HepG2 (cell line): ENCODE measurements around the gene TST. TPM values are rescaled to one million over a fixed set of nuclear protein-coding genes. Genes with fewer than 3 reads are reported as not detected.
A peak's percentile ranks its signal among the peaks of the same experiment; 100 is the strongest.

Experiments used
- ATF7 ChIP-seq, 2 experiments: fragments of 450-650 bp in 1 of 2; sonication (generic) in 1 of 2; formaldehyde crosslinking in 1 of 2; IDR thresholded peaks; 2 replicates each; pipeline versions ENCODE4 v1.4.0 to v1.6.1; 2016 to 2020; ENCODE audit warnings: antibody characterized with exemption in 1 of 2, mild to moderate bottlenecking in 1 of 2, missing genetic modification reagents in 1 of 2
- ATF7-NPFF ChIP-seq: sonication (generic); formaldehyde crosslinking; IDR thresholded peaks from 2 replicates; pipeline ENCODE4 v1.8.1; 2023; ENCODE audit warnings: mild to moderate bottlenecking, low read depth, missing genetic modification reagents, moderate library complexity
- FOXK1 ChIP-seq: sonication (generic); formaldehyde crosslinking; IDR thresholded peaks from 2 replicates; pipeline ENCODE4 v1.4.0; 2020; ENCODE audit warnings: low read depth, missing genetic modification reagents, borderline replicate concordance
- FOXM1 ChIP-seq: sonication (generic); formaldehyde crosslinking; IDR thresholded peaks from 2 replicates; pipeline ENCODE4 v1.5.0; 2020; ENCODE audit warnings: missing genetic modification reagents
- FOXO1 ChIP-seq: sonication (generic); formaldehyde crosslinking; IDR thresholded peaks from 2 replicates; pipeline ENCODE4 v1.4.0; 2020; ENCODE audit warnings: missing genetic modification reagents
- GATA4 ChIP-seq: sonication (generic); IDR thresholded peaks from 2 replicates; pipeline ENCODE4 v1.6.1; 2016; ENCODE audit warnings: antibody characterized with exemption, low read depth, borderline replicate concordance
- HOXA9 ChIP-seq: sonication (generic); formaldehyde crosslinking; IDR thresholded peaks from 2 replicates; pipeline ENCODE4 v1.8.1; 2022; ENCODE audit warnings: missing genetic modification reagents, mild to moderate bottlenecking, moderate library complexity, borderline replicate concordance
- KLF11 ChIP-seq: IDR thresholded peaks from 2 replicates; pipeline ENCODE4 v1.6.1; 2016; ENCODE audit warnings: missing compliant biosample characterization
- MBD4 ChIP-seq: IDR thresholded peaks from 2 replicates; pipeline ENCODE4 v1.6.1; 2012; ENCODE audit warnings: low read length, inconsistent platforms, borderline replicate concordance
- PAF1 ChIP-seq: IDR thresholded peaks from 2 replicates; pipeline ENCODE4 v1.6.1; 2016; ENCODE audit warnings: missing genetic modification reagents, missing compliant biosample characterization
- PAWR ChIP-seq: sonication (generic); formaldehyde crosslinking; IDR thresholded peaks from 2 replicates; pipeline ENCODE4 v1.4.0; 2020; ENCODE audit warnings: missing genetic modification reagents, mild to moderate bottlenecking, borderline replicate concordance
- SOX5 ChIP-seq: IDR thresholded peaks from 2 replicates; pipeline ENCODE4 v1.6.1; 2016; ENCODE audit warnings: borderline replicate concordance
- ZNF335 ChIP-seq: sonication (generic); formaldehyde crosslinking; IDR thresholded peaks from 2 replicates; pipeline ENCODE4 v1.4.0; 2020; ENCODE audit warnings: missing genetic modification reagents
- ZNF34 ChIP-seq: sonication (generic); formaldehyde crosslinking; IDR thresholded peaks from 2 replicates; pipeline ENCODE4 v1.4.0; 2020; ENCODE audit warnings: mild to moderate bottlenecking, missing genetic modification reagents, borderline replicate concordance
- ZNF367 ChIP-seq: sonication (generic); formaldehyde crosslinking; IDR thresholded peaks from 2 replicates; pipeline ENCODE4 v1.4.0; 2020; ENCODE audit warnings: missing genetic modification reagents, borderline replicate concordance
- ZNF382 ChIP-seq: sonication (generic); formaldehyde crosslinking; IDR thresholded peaks from 2 replicates; pipeline ENCODE4 v1.5.0; 2020; ENCODE audit warnings: missing genetic modification reagents, mild to moderate bottlenecking, borderline replicate concordance
- polyA plus RNA-seq, 8 experiments: library from polyadenylated mRNA; depleted of rRNA in 3 of 8; stranded (reverse) in 7 of 8; unstranded in 1 of 8; fragments of >200 nt; fragmentation: Illumina TruSeq in 4 of 8; extraction: Trizol in 4 of 8; gene quantifications; 2 replicates each; pipeline versions ENCODE4 v1.2.1 to v1.2.3, GENCODE V29; 2011 to 2016; ENCODE audit warnings: low read depth in 4 of 8, missing spikeins in 1 of 8, mixed read lengths in 1 of 8; ENCODE audit not compliant: insufficient read depth in 1 of 8
- total RNA-seq, 5 experiments: library from RNA; depleted of rRNA; stranded (reverse); fragments of >200 nt; fragmentation: Illumina TruSeq; extraction: Trizol; gene quantifications; 2 replicates each; pipeline ENCODE4 v1.2.3, GENCODE V29; 2016; ENCODE audit warnings: low read depth in 1 of 5
- TF ChIP-seq, protein P1 (sequence below): sonication (generic); formaldehyde crosslinking; IDR thresholded peaks from 2 replicates; pipeline ENCODE4 v1.4.0; 2020; ENCODE audit warnings: mild to moderate bottlenecking, missing genetic modification reagents
- TF ChIP-seq, protein P2 (sequence below): sonication (generic); formaldehyde crosslinking; conservative IDR thresholded peaks from 2 replicates; pipeline ENCODE4 v1.4.0; 2020; ENCODE audit warnings: mild to moderate bottlenecking, missing genetic modification reagents, moderate library complexity
- TF ChIP-seq, protein P3 (sequence below): sonication (generic); formaldehyde crosslinking; IDR thresholded peaks from 2 replicates; pipeline ENCODE4 v1.4.0; 2020; ENCODE audit warnings: missing genetic modification reagents
- TF ChIP-seq, protein P4 (sequence below): sonication (generic); formaldehyde crosslinking; IDR thresholded peaks from 2 replicates; pipeline ENCODE4 v1.8.0; 2023; ENCODE audit warnings: mild to moderate bottlenecking, missing genetic modification reagents
- TF ChIP-seq, protein P5 (sequence below): sonication (generic); formaldehyde crosslinking; conservative IDR thresholded peaks from 2 replicates; pipeline ENCODE4 v1.4.0; 2020; ENCODE audit warnings: missing genetic modification reagents
- TF ChIP-seq, protein P6 (sequence below): sonication (generic); formaldehyde crosslinking; conservative IDR thresholded peaks from 2 replicates; pipeline ENCODE4 v1.8.0; 2022; ENCODE audit warnings: missing genetic modification reagents

TST gene
- total and polyA plus RNA-seq, 2 of the 13 experiments (the other 11 are each of a cell fraction or from before 2014, with no cell fraction given), result 44.6 to 63.6 TPM

DNA sequence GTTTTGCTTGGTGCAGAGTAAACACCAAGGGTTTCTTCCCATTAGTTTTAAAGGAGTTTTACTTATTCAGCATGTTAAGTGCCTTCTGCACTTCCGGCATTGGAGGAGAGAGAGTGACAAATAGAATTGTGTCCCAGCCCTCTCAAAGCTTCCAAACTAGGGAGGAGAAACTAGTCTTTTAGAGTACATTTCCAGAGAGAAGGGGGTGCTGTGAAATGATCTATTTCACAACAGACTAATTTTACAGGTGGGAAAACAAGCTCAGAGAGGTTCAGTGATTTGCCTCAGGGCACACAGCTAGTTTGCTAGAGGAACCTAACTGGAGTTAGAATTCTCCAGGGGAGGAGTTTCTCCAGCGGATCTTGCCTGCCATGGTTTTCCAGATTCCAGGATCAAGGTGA lies 12.9 kb upstream of the TST start (continued):
- TF ChIP-seq, protein P1, sequence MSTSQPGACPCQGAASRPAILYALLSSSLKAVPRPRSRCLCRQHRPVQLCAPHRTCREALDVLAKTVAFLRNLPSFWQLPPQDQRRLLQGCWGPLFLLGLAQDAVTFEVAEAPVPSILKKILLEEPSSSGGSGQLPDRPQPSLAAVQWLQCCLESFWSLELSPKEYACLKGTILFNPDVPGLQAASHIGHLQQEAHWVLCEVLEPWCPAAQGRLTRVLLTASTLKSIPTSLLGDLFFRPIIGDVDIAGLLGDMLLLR (CRISPR knock-in tag), result no peak
- 0 out of 2 replicates have a peak, but pooled peaks have one; percentile 12 for TF ChIP-seq ATF7-NPFF
- TF ChIP-seq, protein P2, sequence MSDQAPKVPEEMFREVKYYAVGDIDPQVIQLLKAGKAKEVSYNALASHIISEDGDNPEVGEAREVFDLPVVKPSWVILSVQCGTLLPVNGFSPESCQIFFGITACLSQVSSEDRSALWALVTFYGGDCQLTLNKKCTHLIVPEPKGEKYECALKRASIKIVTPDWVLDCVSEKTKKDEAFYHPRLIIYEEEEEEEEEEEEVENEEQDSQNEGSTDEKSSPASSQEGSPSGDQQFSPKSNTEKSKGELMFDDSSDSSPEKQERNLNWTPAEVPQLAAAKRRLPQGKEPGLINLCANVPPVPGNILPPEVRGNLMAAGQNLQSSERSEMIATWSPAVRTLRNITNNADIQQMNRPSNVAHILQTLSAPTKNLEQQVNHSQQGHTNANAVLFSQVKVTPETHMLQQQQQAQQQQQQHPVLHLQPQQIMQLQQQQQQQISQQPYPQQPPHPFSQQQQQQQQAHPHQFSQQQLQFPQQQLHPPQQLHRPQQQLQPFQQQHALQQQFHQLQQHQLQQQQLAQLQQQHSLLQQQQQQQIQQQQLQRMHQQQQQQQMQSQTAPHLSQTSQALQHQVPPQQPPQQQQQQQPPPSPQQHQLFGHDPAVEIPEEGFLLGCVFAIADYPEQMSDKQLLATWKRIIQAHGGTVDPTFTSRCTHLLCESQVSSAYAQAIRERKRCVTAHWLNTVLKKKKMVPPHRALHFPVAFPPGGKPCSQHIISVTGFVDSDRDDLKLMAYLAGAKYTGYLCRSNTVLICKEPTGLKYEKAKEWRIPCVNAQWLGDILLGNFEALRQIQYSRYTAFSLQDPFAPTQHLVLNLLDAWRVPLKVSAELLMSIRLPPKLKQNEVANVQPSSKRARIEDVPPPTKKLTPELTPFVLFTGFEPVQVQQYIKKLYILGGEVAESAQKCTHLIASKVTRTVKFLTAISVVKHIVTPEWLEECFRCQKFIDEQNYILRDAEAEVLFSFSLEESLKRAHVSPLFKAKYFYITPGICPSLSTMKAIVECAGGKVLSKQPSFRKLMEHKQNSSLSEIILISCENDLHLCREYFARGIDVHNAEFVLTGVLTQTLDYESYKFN (CRISPR knock-in tag), result 0 out of 2 replicates have a peak, but pooled peaks have one; percentile 13
- no peak for TF ChIP-seq ZNF382 (CRISPR knock-in tag)
- TF ChIP-seq ATF7 (IDR thresholded peaks at IDR 0.05), result no peak
- no peak for TF ChIP-seq ATF7 (CRISPR knock-in tag; IDR thresholded peaks at IDR 0.05)
- TF ChIP-seq SOX5, result 0 out of 2 replicates have a peak, but pooled peaks have one; percentile 18
- no peak for TF ChIP-seq KLF11 (CRISPR knock-in tag)
- TF ChIP-seq ZNF367 (CRISPR knock-in tag), result 0 out of 2 replicates have a peak, but pooled peaks have one; percentile 45
- TF ChIP-seq, protein P3, sequence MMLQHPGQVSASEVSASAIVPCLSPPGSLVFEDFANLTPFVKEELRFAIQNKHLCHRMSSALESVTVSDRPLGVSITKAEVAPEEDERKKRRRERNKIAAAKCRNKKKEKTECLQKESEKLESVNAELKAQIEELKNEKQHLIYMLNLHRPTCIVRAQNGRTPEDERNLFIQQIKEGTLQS (CRISPR knock-in tag), result no peak
- 0 out of 2 replicates have a peak, but pooled peaks have one; percentile 2 for TF ChIP-seq FOXO1 (CRISPR knock-in tag)
- no peak; the same call in 1 of the 2 replicates for TF ChIP-seq ZNF335 (CRISPR knock-in tag)
- no peak for TF ChIP-seq PAWR (CRISPR knock-in tag)
- peak; percentile 94; the same call in 1 of the 2 replicates for TF ChIP-seq PAF1 (CRISPR knock-in tag)
- TF ChIP-seq FOXM1 (CRISPR knock-in tag), result no peak
- TF ChIP-seq HOXA9 (CRISPR knock-in tag), result no peak
- TF ChIP-seq, protein P4, sequence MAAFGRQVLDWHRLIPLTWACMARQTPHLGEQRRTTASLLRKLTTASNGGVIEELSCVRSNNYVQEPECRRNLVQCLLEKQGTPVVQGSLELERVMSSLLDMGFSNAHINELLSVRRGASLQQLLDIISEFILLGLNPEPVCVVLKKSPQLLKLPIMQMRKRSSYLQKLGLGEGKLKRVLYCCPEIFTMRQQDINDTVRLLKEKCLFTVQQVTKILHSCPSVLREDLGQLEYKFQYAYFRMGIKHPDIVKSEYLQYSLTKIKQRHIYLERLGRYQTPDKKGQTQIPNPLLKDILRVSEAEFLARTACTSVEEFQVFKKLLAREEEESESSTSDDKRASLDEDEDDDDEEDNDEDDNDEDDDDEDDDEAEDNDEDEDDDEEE (CRISPR knock-in tag), result no peak
- no peak for TF ChIP-seq FOXK1 (CRISPR knock-in tag)
- no peak for TF ChIP-seq GATA4
- no peak for TF ChIP-seq ZNF34 (CRISPR knock-in tag)
- peak; percentile 24; the same call in 1 of the 2 replicates for TF ChIP-seq MBD4
- TF ChIP-seq, protein P5, sequence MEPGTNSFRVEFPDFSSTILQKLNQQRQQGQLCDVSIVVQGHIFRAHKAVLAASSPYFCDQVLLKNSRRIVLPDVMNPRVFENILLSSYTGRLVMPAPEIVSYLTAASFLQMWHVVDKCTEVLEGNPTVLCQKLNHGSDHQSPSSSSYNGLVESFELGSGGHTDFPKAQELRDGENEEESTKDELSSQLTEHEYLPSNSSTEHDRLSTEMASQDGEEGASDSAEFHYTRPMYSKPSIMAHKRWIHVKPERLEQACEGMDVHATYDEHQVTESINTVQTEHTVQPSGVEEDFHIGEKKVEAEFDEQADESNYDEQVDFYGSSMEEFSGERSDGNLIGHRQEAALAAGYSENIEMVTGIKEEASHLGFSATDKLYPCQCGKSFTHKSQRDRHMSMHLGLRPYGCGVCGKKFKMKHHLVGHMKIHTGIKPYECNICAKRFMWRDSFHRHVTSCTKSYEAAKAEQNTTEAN (CRISPR knock-in tag), result 0 out of 2 replicates have a peak, but pooled peaks have one; percentile 22
- TF ChIP-seq, protein P6, sequence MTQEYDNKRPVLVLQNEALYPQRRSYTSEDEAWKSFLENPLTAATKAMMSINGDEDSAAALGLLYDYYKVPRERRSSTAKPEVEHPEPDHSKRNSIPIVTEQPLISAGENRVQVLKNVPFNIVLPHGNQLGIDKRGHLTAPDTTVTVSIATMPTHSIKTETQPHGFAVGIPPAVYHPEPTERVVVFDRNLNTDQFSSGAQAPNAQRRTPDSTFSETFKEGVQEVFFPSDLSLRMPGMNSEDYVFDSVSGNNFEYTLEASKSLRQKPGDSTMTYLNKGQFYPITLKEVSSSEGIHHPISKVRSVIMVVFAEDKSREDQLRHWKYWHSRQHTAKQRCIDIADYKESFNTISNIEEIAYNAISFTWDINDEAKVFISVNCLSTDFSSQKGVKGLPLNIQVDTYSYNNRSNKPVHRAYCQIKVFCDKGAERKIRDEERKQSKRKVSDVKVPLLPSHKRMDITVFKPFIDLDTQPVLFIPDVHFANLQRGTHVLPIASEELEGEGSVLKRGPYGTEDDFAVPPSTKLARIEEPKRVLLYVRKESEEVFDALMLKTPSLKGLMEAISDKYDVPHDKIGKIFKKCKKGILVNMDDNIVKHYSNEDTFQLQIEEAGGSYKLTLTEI (CRISPR knock-in tag), result no peak
